ENCODE results near the gene TPCN2.

- TF ChIP-seq CTCF (IDR thresholded peaks at IDR 0.05; ENCODE audit: poor library complexity, severe bottlenecking): no peak
- no peak for TF ChIP-seq EP300 (conservative IDR thresholded peaks at IDR 0.05; ENCODE audit: poor library complexity, severe bottlenecking)
Measured at GRCh38 chr11:69115586-69116560, 67.1 kb downstream of the TPCN2 start.

Measured in neural cell (in vitro differentiated cells).